Lower leg skin (tissue), 4 donors: ENCODE measurements around the gene HEMK1. TPM values are rescaled to one million over a fixed set of nuclear protein-coding genes. Genes with fewer than 3 reads are reported as not detected.

Experiments used
- DNase-seq, 2 donors: peaks; one replicate each; pipeline ENCODE4 v3.0.0-alpha.2; 2019; ENCODE audit warnings: low spot score in 2 of 2
- H3K4me3 ChIP-seq: fragments of 200-600 bp; sonication (generic); 2 replicates; pipeline ENCODE4 v1.5.1; 2017; ENCODE audit warnings: mild to moderate bottlenecking, low read depth; ENCODE audit not compliant: poor library complexity, severe bottlenecking
- CTCF ChIP-seq, 3 donors: fragments of 450-650 bp; IDR thresholded peaks; one replicate each; pipeline ENCODE4 v1.5.1; 2016; ENCODE audit warnings: antibody characterized with exemption in 3 of 3, mild to moderate bottlenecking in 3 of 3, moderate library complexity in 2 of 3
- POLR2A ChIP-seq, 2 donors: fragments of 450-650 bp; IDR thresholded peaks; one replicate each; pipeline ENCODE4 v1.6.1; 2016 to 2017; ENCODE audit warnings: antibody characterized with exemption in 2 of 2, mild to moderate bottlenecking in 1 of 2, moderate library complexity in 1 of 2
- WGBS, 2 donors: methylation state at CpG; one replicate each; pipeline ENCODE4 v1.1.5; 2018; 5-methylcytosine and 5-hydroxymethylcytosine counted together
- intact Hi-C: fragments of 100-400 bp; cut with DNase I; formaldehyde crosslinking; loops from one replicate; pipeline ENCODE4 v1.15.0; 2023; ENCODE audit warnings: low total_unique reads
- total RNA-seq, 4 donors: library from RNA; depleted of rRNA; stranded (reverse); fragments of >200 nt; gene quantifications; one replicate each; pipeline ENCODE4 v1.1.0, GENCODE V29; 2016

HEMK1 gene
- total RNA-seq, 4 donors from 2014 or later: 2.9 to 8.1 (median 4.8) TPM

DNA sequence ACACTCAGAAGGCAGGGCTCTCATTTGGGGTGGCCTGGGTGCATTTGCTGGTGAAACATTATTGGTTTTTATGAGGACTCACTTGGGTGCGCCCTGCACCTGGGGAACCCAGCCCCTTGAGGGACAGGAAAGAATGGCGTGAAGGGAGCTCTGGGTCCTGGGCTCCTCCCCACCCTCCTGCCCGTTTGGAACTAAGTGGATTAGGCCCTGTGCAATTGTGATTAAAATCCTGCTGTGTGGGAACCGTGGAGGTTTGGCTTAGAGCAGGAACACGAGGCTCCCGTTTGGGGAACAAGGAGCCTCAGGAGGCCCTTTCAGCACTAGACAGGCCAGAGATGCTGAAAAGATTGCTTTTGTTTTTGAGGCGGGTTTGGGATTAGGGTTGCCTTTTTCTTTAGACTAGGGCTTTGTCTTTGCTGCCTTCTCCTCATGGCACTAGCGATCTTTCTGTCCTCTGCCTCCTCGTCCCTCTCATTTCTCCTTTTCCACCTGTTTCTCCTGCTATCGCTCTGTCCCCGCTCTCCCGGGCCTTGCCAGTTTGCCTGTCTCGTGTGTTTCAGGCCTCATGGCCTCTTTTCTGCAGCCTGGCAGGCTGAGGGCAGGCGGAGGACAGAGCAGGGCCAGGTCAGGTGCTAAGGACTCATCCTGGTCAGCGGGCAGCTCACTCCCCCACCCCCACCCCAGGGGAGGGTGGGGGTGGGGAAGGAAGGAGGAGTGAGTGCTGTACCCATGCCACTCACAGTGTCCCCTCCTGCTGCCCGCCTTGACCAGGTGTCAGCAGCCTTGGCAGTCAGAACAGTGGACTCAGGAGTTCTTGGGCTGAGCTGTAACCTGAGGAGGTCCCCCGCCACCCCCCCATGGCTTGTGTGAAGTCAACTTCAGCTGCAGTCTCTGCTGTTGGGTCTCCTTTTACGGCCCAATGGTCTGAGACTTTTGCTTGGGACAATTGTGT is 56.2 kb downstream of the HEMK1 start:
- intact Hi-C loops: no loop called here
- DNase-seq: no peak
- TF ChIP-seq CTCF (IDR thresholded peaks at IDR 0.05) (no peak), POLR2A (IDR thresholded peaks at IDR 0.05) (no peak)
- 70 to 76% methylated on average over 13 to 17 of the region's 18 CpGs for WGBS, 2 donors
- no peak overlapping the region for H3K4me3 ChIP-seq

DNA sequence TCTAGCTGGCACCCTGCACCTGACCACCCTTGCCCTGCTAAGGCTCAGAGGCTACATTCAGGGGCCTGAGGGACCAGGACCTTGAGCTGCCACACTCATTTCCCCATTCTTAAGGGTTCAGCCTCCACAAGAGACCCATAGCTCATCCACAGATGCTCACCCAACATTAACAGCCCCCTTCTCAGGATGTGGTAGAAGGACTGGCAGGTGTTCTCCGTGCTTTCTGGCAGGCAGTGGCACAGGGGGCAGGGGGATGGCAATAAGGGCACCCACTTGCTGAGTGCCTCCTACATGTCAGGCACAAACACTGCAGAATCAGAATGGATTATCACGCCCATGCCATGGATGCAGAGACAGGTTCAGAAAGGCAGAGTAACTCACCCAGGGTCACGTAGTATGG is 57.1 kb downstream of the HEMK1 start:
- DNase-seq: no peak
- no peak overlapping the region for H3K4me3 ChIP-seq
- TF ChIP-seq POLR2A (IDR thresholded peaks at IDR 0.05) (no peak), CTCF (IDR thresholded peaks at IDR 0.05) (no peak)
- intact Hi-C loops: no loop called here
- WGBS, 2 donors: 89 to 94% methylated on average over 3 of the region's 3 CpGs

- TF ChIP-seq POLR2A (IDR thresholded peaks at IDR 0.05) (no peak), CTCF (IDR thresholded peaks at IDR 0.05) (no peak)
- 15 to 35% methylated on average over 4 to 6 of the region's 6 CpGs for WGBS, 2 donors
- intact Hi-C loops: no loop called here
- peak in 1 of 2 donors; percentile 58 for DNase-seq
- H3K4me3 ChIP-seq: no peak overlapping the region
Observed at GRCh38 chr3:50627407-50628051, 58.2 kb downstream of the HEMK1 start.

DNA sequence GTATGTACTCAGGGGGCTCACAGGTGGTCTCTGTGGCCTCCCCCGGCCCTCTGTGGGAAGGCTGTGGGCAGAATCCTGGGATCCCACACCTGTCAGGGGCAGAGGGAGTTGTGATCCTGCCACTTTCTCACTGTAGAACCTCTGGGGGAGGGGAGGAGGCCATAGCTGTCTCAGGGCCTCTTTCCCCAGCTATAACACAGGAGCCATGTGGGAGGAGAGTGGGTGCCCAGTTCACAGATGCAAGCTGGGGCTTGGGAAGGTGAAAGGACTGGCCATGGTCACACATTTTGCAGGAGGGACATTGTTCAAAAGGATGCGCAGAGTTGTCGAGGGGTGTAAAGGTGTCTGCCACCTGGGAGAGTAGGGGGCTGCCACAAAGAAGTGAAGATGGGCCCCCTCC is 59.3 kb downstream of the HEMK1 start:
- no peak overlapping the region for H3K4me3 ChIP-seq
- no peak for TF ChIP-seq POLR2A (IDR thresholded peaks at IDR 0.05)
- TF ChIP-seq CTCF (IDR thresholded peaks at IDR 0.05): no peak
- intact Hi-C loops: no loop called here
- DNase-seq: no peak
- 97 to 98% methylated on average over 3 of the region's 3 CpGs for WGBS, 2 donors

- intact Hi-C loops: no loop called here
- no peak overlapping the region for H3K4me3 ChIP-seq
- no peak for TF ChIP-seq POLR2A (IDR thresholded peaks at IDR 0.05)
- no peak for TF ChIP-seq CTCF (IDR thresholded peaks at IDR 0.05)
- 74 to 77% methylated on average over 5 to 6 of the region's 6 CpGs for WGBS, 2 donors
- DNase-seq: no peak
Observed at GRCh38 chr3:50630394-50630793, 61.1 kb downstream of the HEMK1 start.
